NCI-H187 treated with DMSO at 0.1 percent for 48 hours (cell line): Measurements from ENCODE around the gene SFSWAP.
"Not testable (repeated sequence)": the region's sequence is repeated elsewhere in the genome, so short reads cannot be mapped to it uniquely, and the experiment has no call there.

Source experiments
- DNase-seq: peaks from one replicate; lab custom pipeline; 2025; lab: John Stamatoyannopoulos, UW

Gene SFSWAP

GRCh38 chr12:131736446-131737149, 25.7 kb downstream of the SFSWAP start:
- no peak for DNase-seq

GRCh38 chr12:131737150-131737827, 26.4 kb downstream of the SFSWAP start:
- no peak for DNase-seq

- no peak for DNase-seq
These were observed 27.3 kb downstream of the SFSWAP start for GRCh38 chr12:131738196-131738595.

- DNase-seq, result no peak
These were observed 29.7 kb downstream of the SFSWAP start for GRCh38 chr12:131740626-131741025.

GRCh38 chr12:131742761-131743160, 31.9 kb downstream of the SFSWAP start:
- DNase-seq, result not testable (repeated sequence)

GRCh38 chr12:131743410-131743809, 32.5 kb downstream of the SFSWAP start:
- DNase-seq, result not testable (repeated sequence)

GRCh38 chr12:131743880-131744279, 33.0 kb downstream of the SFSWAP start:
- not testable (repeated sequence) for DNase-seq

- DNase-seq, result not testable (repeated sequence)
These were observed 33.8 kb downstream of the SFSWAP start for GRCh38 chr12:131744675-131745074.

- DNase-seq, result no peak
These were observed 34.8 kb downstream of the SFSWAP start for GRCh38 chr12:131745706-131746105.

- no peak for DNase-seq
These were observed 36.6 kb downstream of the SFSWAP start for GRCh38 chr12:131747276-131748177.

GRCh38 chr12:131749618-131750315, 38.9 kb downstream of the SFSWAP start:
- no peak for DNase-seq

GRCh38 chr12:131751335-131751734, 40.4 kb downstream of the SFSWAP start:
- DNase-seq, result no peak

GRCh38 chr12:131752451-131752850, 41.6 kb downstream of the SFSWAP start:
- no peak for DNase-seq

- DNase-seq, result no peak
These were observed 42.1 kb downstream of the SFSWAP start for GRCh38 chr12:131753005-131753404.

- DNase-seq, result no peak
These were observed 42.9 kb downstream of the SFSWAP start for GRCh38 chr12:131753757-131754156.

- DNase-seq, result no peak
These were observed 43.3 kb downstream of the SFSWAP start for GRCh38 chr12:131754184-131754583.

GRCh38 chr12:131755305-131756113, 44.6 kb downstream of the SFSWAP start:
- DNase-seq, result no peak

- no peak for DNase-seq
These were observed 45.6 kb downstream of the SFSWAP start for GRCh38 chr12:131756441-131756840.

- no peak for DNase-seq
These were observed 46.2 kb downstream of the SFSWAP start for GRCh38 chr12:131757111-131757510.

- no peak for DNase-seq
These were observed 47.3 kb downstream of the SFSWAP start for GRCh38 chr12:131758016-131758739.
